HG03571 (cell line): ENCODE measurements around the gene ANKRD33B.
"Not testable (repeated sequence)": the region's sequence is repeated elsewhere in the genome, so short reads cannot be mapped to it uniquely, and the experiment has no call there.

ENCODE experiments used
- ATAC-seq: cut with Tn5 transposase; IDR thresholded peaks from one replicate; pipeline ENCODE4 v1.9.1; 2021; ENCODE audit not compliant: unreplicated experiment

ANKRD33B gene

DNA sequence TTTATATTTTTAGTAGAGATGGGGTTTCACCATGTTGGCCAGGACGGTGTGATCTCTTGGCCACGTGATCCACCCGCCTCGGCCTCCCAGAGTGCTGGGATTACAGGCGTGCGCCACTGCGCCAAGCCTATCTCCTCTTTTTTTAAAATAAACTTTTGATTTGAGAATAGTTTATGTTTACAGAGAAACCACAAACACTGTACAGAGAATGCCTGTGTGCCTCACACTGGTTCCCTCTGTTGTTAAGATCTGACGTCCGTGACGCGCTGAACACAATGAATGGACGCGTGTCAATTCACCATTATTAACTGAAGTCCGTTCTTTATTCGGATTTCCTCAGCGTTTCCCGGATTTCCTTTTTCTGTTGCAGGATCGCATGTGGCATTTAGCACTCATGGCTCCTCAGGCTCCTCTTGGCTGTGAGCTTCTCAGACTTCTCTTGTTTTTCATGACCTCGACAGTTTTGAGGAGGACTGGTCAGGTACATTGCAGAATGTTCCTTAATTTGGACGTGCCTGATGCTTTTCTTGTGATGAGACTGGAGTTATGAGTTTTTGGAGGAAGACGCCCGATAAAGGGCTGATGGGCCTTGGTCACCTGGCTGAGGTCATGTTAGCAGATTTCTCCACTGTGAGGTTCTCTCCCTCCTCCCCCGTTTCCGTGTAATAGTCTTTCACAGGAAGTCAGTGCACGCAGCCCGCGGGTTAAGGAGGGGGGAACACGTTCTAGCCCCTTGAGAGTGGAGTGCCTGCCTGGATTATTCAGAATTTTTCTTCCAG is 69.6 kb downstream of the ANKRD33B start:
- no peak for ATAC-seq

DNA sequence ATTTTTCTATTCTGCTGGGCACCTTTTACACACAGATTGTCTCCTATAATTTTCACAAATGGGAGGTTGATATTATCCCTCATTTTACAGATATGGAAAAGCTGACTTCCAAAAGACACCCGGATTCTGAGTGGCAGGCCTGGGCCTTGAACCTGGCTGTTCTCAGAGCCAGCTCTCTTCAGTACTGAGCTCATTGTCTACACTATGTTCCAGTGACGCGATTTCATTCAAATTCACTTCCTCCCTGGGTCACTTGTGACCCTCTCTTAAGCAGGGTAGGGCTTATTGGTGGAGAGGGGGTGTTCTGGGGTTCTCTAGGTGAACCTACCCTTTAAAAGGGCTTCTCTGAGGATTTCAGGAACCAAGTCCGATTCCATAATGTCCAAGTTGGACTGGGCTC is 70.2 kb downstream of the ANKRD33B start:
- ATAC-seq: no peak

DNA sequence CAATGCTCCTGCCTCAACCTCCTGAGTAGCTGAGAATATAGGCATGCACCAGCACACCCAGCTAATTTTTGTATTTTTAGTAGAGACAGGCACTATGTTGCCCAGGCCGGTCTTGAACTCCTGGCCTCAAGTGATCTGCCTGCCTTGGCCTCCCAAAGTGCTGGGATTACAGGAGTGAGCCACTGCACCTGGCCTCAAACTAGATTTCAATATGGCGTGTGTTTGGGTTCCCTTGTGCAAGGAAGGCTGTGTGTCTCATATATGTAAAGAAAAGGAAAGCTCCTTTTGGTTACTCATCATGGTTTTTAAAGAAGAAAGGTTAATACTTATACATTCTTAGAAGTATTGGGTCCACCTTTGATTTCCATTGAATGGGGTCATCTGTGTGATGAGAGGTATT is 70.7 kb downstream of the ANKRD33B start:
- no peak for ATAC-seq

DNA sequence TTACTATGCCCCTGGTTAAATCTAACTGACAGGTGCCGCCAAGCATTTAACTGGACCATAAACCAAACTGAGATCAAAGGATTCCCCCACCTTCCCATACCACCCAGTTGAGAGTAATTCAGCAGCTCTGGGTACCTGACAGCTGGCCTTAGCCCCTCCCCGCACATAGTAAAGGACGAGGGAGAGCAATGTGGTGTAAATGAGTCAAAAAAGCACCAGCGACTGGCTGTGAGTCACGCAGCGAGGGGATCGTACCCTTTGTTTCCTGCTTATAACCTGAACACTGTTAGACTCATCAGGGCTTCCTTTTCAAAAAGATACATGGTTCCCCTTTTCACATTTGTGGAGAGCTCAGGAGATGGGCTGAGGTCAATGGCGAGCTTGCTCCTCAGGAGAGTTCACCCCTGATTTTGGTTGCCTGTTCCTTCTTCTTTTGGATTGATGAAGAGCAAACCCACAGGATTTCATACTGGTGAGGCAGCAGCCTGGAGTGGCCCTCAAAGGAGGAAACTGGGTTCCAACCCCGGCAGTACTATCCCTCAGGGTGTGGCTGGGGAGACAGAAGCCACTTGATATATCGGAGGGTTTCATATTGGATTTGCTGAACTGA is 71.5 kb downstream of the ANKRD33B start:
- ATAC-seq: peak; percentile 70

DNA sequence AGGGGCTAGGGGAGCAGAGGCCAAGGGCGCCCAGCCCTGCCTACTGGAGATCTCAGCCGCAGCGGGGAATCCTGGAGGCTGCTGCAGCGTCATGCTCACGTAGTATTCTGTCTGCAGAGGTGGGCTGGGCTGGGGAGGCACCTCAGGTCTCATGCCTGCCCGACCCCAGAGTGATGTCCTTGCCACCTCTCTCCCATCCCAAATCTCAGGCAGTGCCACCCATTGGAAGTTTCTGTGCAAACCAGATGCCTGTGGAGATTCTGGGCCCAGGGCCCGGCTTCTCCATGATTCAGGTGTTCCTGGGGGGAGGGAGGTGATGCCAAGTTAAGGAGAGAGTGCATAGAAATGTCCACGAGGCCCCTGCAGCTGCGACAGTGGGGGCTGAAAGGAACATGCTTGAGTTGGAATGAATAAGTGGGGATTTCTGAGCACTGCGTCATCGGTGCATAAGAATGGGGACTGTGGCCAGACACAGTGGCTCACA is 72.0 kb downstream of the ANKRD33B start:
- ATAC-seq: no peak

DNA sequence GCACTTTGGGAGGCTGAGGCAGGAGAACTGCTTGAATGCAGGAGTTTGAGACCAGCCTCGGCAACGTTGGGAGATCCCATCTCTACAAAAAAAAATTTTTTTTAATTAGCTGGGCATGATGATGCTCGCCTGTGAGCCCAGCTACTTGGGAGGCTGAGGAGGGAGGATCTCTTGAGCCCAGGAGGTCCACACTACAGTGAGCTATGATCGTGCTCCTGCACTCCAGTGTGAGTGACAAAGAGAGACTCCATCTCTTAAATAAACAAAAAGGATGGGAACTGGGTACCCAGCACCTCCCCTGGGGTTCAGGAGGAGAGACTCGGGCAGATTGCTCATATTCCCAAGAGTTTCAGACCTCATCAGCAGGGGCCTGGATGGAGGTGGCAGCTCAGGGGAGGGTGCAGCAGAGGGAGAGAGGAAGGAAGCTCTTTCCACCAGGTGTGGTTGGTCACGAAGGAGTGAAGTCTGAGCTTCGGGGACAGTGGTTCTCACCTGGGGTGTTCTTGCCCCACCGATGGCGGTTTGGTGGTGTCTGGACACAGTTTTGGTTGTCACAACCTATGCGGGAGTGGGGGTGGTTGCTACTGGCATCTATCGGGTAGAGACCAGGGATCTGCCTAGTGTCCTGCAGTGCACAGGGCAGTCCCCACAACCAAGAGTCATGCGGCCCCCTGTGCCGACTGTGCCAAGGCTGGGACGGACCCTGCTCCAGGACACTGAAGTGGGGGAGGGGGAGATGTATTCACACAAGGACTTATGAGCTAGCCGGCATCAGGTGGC is 72.7 kb downstream of the ANKRD33B start:
- ATAC-seq: no peak

DNA sequence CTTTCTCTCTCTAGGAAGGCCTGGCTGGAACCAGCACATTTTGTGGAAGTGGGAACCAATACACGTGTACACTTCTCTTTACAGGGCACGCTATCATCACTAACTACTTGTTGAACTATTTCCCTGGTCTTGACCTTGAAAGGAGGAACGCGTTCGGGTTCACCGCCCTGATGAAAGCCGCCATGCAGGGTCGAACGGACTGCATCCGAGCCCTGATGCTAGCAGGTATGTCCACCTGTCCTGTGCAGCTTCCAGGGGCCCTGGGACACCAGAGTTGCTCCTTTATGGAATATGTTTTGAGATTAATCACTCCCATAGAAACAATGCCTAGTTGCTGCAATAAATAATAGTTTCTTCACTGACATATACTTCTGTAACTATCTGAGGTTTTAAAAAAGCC is 74.1 kb downstream of the ANKRD33B start:
- ATAC-seq: no peak

DNA sequence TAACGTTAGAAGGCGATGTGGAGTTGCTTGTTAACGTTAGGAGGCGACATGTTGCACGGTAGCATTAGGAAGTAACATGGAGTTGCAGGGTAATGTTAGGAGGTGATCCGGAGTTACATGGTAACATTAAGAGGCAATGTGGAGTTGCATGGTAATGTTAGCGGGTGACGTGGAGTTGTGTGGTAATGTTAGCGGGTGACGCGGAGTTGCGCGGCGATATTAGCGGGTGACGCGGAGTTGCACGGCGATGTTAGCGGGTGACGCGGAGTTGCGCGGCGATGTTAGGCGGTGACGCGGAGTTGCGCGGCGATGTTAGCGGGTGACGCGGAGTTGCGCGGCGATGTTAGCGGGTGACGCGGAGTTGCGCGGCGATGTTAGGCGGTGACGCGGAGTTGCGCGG is 74.9 kb downstream of the ANKRD33B start:
- not testable (repeated sequence) for ATAC-seq

DNA sequence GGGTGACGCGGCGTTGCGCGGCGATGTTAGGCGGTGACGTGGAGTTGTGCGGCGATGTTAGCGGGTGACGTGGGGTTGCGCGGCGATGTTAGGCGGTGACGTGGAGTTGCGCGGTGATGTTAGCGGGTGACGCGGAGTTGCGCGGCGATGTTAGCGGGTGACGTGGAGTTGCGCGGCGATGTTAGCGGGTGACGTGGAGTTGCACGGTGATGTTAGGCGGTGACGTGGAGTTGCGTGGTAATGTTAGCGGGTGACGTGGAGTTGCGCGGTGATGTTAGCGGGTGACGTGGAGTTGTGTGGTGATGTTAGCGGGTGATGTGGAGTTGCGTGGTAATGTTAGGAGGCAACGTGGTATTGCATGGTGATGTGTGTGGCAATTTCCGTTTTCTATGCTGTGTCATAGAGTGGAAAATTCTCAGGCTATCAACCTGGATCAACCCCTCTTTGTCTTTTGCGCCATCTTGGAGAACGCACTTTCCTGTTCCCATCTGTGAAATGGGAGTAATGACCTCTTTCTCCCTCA is 76.0 kb downstream of the ANKRD33B start:
- ATAC-seq: no peak

DNA sequence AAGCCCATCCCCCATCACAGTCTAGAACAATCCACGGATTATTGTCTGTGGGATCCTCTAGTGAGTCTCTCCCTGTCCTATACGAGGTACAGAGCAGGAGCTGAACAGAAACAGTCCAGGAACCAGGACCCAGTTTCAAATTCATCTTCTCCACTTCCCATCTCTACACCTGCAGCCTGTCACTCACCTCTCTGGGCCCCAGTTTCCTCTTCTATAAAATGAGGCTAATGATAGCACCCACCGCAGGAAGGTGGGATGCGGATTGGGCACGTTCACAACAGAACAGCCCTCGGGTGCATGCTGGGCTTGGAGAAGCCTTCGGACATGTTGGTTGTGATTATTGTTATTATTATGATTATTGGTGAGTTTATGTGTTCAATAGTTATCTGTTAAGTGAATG is 78.5 kb downstream of the ANKRD33B start:
- ATAC-seq: no peak

DNA sequence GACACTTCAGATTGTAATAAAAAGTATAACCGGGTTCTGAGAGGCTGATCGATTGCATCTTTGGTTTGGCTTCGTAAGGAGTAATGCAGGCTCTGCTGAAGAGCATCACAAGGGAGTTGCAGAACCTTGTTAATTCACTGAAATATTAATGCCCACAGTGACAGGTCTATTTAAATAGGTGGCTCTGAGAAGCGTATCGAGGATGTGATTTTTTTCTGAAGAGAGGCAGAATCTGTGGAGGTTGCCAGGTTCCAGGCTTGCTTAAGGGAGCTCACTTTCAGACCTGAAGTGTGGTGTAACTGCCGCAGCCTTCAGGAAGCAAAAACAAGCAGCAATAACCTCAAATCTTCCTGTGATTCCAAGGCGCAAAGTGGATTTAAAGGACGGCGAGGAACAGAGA is 80.3 kb downstream of the ANKRD33B start:
- no peak for ATAC-seq

DNA sequence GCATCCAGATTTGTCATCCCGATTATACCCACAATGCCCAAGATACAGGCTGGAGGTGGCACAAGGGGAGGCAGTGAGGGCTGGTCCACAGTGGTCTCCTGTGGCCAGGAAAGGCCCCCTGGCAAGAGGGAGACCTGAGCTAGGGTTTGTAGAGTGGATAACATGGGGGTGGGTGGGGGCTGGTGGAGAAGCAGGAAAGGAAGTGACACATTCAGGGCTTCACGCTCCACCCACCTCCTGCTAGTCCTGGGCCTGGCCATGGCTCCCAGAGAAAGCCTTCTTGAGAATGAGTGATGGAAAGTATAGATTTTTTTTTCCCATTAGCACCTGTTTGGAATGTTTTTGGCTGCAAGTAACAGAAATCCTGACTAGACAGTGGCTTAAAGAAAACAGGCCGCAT is 81.3 kb downstream of the ANKRD33B start:
- no peak for ATAC-seq

DNA sequence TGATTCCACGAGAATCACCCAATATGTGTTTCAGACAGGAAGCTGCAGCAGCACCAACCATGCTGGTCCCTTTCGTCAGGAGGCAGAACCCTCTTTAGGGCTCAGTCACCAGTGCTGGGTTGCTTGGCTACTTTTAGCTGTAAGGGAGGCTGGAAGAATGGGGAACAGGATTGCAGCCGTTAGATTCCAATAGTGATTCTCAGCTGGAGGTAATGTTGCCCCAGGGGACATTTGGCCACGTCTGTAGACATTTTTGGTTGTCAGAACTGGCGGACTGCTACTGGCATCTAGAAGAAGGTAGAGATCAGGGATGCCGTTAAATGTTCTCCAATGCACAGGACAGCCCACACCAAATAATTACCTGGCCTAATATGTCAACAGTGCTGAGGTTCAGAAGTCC is 81.8 kb downstream of the ANKRD33B start:
- ATAC-seq: no peak

DNA sequence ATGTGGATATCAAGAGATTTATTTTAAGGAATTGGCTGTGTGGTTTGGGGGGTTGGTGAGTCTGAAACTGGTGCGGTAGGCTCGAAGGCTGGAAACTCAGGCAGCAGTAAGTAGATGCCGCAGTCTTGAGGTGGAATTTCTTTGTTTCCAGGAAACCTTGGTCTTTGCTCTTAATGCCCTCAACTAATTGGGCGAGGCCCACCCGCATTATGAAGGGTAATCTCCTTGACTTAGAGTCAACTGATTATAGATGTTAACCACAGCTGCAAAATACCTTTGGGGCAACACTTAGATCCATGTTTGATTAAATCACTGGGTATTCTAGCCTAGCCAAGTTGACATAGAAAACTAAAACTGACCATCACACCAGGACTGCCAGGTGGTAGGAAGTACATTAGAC is 83.8 kb downstream of the ANKRD33B start:
- no peak for ATAC-seq

DNA sequence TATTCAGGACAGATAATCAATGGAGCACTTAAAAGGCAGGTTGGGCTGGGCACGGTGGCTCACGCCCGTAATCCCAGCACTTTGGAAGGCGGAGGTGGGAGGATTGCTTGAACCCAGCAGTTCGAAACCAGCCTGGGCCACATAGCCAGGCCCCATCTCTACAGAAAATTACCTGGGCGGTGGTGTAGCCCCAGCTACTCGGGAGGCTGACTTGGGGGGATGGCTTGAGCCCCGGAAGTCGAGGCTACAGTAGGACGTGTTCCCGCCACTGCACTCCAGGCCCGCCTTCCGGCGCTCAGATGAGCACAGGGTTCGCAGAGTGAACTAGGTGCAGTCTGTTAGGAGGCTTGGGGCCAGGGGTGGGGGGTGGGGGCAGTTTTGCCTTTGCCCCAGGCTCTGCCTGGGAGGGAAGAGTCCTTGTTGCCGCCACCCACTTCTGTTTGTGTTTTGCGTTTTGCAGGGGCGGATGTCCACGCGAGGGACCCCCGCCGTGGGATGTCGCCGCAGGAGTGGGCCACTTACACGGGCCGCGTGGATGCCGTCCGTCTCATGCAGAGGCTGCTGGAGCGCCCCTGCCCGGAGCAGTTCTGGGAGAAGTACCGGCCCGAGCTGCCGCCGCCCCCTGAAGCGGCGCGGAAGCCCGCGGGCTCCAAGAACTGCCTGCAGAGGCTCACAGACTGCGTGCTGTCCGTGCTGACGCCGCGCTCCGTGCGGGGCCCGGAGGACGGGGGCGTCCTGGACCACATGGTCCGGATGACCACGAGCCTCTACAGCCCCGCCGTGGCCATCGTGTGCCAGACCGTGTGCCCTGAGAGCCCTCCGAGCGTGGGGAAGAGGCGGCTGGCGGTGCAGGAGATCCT is 85.2 kb downstream of the ANKRD33B start:
- no peak for ATAC-seq

DNA sequence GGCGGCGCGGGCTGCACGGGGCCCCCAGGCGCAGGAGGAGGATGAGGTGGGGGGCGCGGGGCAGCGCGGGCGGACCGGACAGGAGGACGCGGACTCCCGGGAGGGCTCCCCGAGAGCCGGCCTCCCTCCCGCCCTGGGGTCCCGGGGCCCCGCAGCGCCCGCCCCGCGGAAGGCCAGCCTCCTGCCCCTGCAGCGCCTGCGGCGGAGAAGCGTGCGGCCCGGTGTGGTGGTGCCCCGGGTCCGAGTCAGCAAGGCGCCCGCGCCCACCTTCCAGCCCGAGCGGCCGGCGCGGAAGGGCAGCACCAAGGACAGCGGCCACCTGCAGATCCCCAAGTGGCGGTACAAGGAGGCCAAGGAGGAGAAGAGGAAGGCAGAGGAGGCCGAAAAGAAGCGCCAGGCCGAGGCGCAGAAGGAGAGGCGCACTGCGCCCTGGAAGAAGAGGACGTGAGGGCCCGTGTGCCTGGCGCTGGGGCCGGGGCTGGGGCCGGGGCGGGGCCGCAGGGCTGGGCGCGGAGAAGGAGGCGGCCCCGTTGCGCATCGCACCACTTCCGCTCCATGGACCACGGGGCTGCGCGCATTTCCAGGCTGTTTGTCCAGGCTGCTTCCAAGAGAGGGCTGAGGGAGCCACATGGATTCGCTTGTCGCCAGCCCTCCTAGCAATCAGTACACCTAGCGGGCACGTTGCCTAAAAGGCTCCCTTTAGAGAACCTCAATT is 86.0 kb downstream of the ANKRD33B start:
- no peak for ATAC-seq

DNA sequence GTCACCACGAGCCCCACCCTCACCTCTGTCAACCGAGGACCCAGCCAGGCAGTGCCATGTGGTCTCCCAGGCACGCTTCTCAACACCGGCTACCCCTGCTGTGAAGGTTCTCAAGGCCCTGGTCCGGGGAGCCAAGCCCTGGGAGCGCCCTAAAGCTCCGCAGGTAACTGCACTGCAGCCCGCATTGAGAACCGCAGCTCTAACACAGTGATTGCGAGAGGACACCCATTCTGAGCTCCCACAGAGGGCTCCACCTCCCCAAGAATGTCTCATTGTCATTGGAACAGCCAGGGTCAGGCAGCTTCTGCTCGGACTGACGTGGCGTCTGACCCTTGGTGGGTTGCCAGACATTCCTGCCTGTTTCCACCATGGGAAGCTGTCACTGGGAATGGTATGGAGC is 88.3 kb downstream of the ANKRD33B start:
- ATAC-seq: no peak

DNA sequence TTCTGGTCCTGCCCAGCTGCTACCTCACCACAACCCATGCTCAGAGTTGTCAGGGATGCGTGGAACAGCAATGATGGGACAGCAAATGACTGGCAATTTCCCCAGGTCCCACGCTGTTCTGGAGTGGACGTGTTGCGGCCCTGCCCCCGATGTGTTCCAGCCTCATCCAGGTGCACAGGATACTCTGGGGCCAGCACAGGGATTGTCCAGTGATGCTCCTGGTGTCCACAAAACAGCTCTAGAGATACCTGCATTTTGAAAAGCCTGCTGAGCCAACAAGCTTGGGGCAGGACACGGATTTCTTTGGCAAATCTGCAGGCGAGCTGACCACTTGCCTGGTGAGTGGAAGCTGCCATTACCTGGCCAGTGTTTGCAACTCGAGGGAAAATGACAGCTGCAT is 88.7 kb downstream of the ANKRD33B start:
- no peak for ATAC-seq

DNA sequence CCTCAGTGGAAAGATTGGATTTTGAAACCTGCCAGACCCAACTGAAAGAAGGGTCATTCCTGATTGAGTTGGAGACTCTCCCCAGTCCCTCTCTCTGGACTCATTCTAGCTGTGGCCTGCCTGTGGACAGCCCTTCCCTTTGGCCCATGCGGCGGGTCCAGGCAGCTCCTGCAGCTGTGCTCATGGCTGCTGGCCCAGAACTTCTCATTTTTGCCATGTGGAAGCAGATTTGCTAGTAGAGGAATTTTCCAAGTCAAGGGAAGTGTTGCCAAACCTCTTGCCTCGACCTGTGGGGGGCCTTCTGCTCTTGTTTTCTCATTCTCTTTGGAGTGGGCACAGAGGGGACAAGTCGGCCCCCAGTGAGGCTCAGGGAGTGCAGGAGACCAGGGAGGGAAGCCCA is 89.2 kb downstream of the ANKRD33B start:
- ATAC-seq: no peak

DNA sequence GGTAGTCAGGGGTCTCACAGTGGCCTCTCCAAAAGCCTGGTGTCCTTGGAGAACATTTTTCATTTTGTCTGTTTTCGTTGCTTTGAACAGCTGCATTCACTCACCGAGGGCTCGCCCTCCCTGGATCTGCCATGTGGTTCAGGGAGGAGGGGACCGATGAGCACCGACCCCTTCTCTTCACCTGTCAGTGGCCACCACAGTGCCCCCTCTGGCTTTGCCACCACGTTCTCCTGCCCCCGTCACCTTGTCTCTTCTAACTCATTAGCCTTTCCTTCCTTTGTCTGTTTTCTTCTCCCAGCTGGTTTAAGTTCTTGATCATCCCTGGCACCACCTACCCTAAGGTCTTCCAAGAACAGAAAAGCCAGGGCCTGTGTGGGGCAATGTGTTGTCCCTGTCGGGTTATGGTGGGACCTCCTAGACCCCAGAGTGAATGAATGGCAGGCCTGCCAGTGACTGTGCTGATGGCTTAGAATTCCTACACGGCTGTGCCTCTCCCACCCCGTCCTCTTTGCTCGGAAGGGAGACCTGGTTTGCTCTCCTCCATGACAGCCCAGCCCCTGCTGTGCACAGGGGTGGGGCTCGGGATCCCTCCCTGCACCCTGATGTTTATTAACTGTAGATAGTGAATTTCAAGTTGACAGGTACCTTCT is 90.0 kb downstream of the ANKRD33B start:
- ATAC-seq: no peak
